ENCODE data around the gene ABCF2.

The ABCF2 gene

GRCh38 chr7:151226875-151227782 lies at the start of gene ABCF2:
ABCF2 (minus strand) TSS chr7:151227205; CDS start chr7:151226458, 747 bp downstream.
- POLR2A ChIA-PET = interaction anchor here (0.7 to 1.7 kb wide), 11 partner anchors 9 to 541 kb away, joined by 3 to 16 read pairs (median 4); no protein-coding TSS in a partner anchor
- CTCF ChIA-PET = interaction anchor here (0.6 to 8.5 kb wide), 7 partner anchors 8 to 208 kb away, joined by 3 to 109 read pairs (median 3); no protein-coding TSS in a partner anchor

GRCh38 chr7:151275813-151276577 lies 49.0 kb upstream of the ABCF2 start:
- ChIA-PET CTCF (no interaction called here), POLR2A (no interaction called here)
- peak overlapping the region; percentile 58 for H3K4me3 ChIP-seq (ENCODE audit: low read depth, low read length)
- no peak for DNase-seq (ENCODE audit: low read depth, low spot score)
- TF ChIP-seq CTCF (IDR thresholded peaks at IDR 0.05; ENCODE audit: insufficient read depth, low read length, missing control alignments) = no peak

More at GRCh38 chr7:151226875-151227782, at the start of gene ABCF2:
- H3K4me3 ChIP-seq (ENCODE audit: low read depth, low read length) = peak within 1 kb of the TSS; percentile 89
- no peak for TF ChIP-seq CTCF (IDR thresholded peaks at IDR 0.05; ENCODE audit: insufficient read depth, low read length, missing control alignments)
- DNase-seq (ENCODE audit: low read depth, low spot score) = peak; percentile 97

GRCh38 chr7:151274936-151275812 lies 48.2 kb upstream of the ABCF2 start:
- DNase-seq (ENCODE audit: low read depth, low spot score) = no peak
- ChIA-PET CTCF (no interaction called here), POLR2A (no interaction called here)
- no peak overlapping the region for H3K4me3 ChIP-seq (ENCODE audit: low read depth, low read length)
- no peak for TF ChIP-seq CTCF (IDR thresholded peaks at IDR 0.05; ENCODE audit: insufficient read depth, low read length, missing control alignments)

- CTCF ChIA-PET = no interaction called here
- no peak for TF ChIP-seq CTCF (IDR thresholded peaks at IDR 0.05; ENCODE audit: insufficient read depth, low read length, missing control alignments)
- H3K4me3 ChIP-seq (ENCODE audit: low read depth, low read length) = no peak overlapping the region
- POLR2A ChIA-PET = no interaction called here
- no peak for DNase-seq (ENCODE audit: low read depth, low spot score)
These were observed 47.4 kb upstream of the ABCF2 start for GRCh38 chr7:151274396-151274795.

GRCh38 chr7:151273651-151274390 lies 46.8 kb upstream of the ABCF2 start:
- CTCF ChIA-PET = no interaction called here

More at GRCh38 chr7:151273651-151274390, 46.8 kb upstream of the ABCF2 start:
- POLR2A ChIA-PET = no interaction called here
- TF ChIP-seq CTCF (IDR thresholded peaks at IDR 0.05; ENCODE audit: insufficient read depth, low read length, missing control alignments) = no peak
- no peak overlapping the region for H3K4me3 ChIP-seq (ENCODE audit: low read depth, low read length)
- DNase-seq (ENCODE audit: low read depth, low spot score) = no peak
